ENCODE data around the gene APLN.

Gene APLN, protein sequence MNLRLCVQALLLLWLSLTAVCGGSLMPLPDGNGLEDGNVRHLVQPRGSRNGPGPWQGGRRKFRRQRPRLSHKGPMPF

DNA sequence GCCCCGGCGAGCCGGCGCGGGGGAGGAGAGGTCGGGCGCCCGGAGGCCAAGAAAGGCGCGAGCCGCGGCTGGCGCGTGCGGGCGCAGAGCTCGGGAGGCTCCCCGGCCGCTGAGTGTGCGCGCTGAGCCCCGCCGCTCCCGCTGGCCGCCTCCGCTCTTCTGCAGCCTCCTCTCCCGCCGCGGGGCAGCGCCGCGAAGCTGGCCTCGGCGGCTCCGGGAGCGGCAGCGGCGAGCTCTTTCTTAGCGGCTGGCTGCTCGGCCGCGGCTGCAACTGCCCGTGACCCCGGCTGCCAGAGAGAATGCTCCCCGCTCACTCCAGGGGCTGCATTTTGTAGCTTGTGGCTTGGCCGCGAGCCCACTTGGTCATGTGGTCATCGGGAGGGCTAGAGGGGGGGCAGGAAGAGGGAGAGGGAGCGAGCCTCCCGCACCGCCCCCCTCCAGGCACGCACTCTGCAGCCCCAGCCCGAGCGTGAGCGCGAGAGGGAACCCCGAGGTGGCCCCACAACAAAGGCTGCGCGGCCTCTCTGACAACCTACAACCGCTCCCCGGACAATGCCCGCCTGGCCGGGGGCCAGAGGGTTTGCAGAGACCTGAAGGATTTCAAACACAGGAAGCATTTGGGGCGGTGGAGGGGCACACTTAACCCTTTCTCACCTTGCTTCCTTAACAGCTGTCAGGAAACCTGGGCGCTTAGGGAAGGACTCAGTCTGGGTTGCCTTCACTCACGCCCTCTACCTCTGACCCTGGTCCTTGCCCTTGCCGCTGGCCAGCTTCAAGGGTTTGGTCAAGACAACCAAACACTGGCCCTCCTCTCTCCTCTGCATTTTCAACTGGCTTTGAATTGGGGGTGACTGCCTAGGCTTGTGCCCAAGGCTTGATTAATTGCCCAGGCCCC lies at the start of gene APLN:
Gene APLN (minus strand): TSS at position 305 of the 895 bp plus-strand sequence. CDS start 326 bp downstream, outside the sequence.
- DNase-seq, result no peak

- DNase-seq, result no peak
Observed at GRCh38 chrX:129704491-129704890, 49.7 kb upstream of the APLN start.

- no peak for DNase-seq
Observed at GRCh38 chrX:129701624-129702069, 46.9 kb upstream of the APLN start.

DNA sequence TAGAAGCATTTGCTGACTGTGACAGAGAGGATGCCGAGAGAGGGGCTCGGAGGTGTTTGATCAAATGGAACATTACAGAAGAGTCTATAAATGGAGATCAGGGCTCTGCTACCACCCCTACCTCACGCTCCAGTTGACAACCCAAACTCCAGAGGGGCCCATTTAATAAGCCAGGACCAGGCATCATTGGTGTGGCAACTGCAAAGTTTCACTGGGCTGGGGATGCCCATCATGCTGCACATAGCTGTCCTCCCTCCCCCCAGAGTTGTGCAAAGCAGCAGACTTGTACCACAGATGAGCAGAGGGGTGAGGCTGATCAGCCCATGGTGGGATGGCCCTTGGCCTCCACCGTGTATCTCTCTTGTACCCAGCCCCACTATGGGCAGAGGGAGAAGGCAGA lies 45.8 kb upstream of the APLN start:
- DNase-seq, result no peak

GRCh38 chrX:129698150-129698549 lies 43.4 kb upstream of the APLN start:
- no peak for DNase-seq

DNA sequence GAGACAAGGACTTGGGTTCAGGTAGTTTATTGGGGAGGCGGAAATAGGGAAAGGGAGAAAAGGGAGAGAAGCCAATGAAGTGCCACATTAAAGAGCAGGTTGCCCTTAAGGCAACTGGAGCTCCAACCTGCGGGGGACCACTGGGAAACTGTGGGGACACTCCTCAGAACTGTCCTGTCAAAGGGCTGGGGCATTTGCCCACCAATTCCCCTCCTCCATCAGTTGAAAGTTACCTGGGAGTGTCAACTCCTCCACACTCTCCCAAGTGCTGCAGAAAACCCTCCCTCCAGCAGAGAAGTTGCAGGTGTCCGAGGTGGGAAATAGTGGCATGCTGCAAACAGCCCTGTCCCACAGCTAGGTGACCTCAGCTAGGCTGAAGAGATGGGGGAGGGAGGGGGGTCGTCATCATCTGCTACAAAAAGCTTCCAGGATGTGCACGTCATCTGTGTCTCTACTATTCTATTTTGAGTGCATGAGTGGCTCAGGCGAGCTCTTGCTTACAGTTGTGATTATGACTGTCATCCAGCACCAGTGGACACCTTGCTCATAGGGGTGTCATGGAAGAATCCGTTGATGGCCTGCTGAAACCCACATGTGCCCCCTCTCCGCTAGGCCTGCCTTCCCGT lies 42.6 kb upstream of the APLN start:
- no peak for DNase-seq

DNA sequence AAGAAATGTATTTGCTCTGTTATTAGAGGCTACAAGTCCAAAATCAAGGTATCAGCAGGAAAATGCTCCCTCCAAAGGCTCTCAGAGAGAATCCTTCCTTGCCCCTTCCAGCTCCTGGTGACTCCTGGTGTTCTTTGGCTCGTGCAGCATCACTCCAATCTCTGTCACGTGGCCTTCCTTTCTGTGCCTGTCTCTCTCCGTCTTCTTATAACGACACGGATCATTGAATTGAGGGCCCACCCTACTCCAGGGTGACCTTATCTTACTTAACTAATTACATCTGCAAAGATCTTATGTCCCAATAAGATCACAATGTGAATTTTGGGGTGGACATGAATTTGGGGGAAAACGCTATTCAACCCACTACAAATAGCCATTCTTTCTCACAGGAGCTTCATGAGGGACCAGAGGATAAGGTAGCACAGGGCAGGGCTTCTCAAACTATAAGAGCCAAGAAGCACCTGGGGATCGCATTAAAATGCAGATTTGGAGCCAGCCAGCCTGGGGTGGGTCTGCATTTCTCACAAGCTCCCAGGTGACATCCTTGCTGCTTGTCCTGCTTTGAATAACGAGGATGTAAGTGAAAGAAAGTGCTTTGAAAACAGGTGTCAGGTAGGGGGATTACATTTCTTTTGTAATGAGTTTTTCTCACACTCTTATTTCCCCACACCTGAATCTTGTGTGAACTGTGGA lies 41.9 kb upstream of the APLN start:
- no peak for DNase-seq

GRCh38 chrX:129695937-129696336 lies 41.2 kb upstream of the APLN start:
- no peak for DNase-seq

GRCh38 chrX:129695535-129695934 lies 40.8 kb upstream of the APLN start:
- DNase-seq, result no peak

DNA sequence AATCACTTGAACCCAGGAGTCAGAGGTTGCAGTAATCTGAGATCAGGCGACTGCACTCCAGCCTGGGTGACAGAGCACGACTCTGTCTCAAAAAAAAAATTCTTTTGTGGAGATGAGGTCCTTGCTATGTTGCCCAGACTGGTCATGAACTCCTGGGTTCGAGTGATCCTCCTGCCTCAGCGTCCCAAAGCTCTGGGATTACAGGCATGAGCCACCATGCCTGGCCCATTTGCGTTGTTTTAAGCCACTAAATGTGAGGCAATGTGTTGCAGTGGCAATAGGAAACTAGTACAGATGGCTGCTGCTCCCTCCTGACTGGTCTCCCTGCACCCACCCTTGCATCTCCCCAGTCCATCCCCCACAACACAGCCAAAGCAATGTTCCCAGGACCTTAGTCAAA lies 40.0 kb upstream of the APLN start:
- DNase-seq, result no peak

- DNase-seq, result no peak
Observed at GRCh38 chrX:129693354-129693753, 38.6 kb upstream of the APLN start.

DNA sequence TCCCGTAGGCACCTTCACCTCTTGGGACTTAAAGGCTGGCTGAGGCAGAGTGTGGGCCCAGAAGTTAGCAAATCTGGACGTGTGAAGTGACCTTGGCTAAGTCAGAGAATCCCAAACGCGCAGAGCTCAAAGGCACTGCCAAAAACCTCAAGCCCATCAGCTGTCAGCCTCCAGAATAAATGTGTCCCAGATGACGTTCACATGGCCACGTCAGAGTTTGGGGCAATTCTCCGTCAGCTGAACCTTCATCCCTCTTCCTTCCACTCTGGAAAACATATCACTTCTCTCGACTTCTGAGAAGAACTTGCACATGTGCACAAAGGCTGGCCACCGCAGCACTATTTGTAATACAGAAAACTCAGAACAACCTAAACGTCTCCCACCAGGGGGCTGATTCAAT lies 35.7 kb upstream of the APLN start:
- DNase-seq, result no peak

DNA sequence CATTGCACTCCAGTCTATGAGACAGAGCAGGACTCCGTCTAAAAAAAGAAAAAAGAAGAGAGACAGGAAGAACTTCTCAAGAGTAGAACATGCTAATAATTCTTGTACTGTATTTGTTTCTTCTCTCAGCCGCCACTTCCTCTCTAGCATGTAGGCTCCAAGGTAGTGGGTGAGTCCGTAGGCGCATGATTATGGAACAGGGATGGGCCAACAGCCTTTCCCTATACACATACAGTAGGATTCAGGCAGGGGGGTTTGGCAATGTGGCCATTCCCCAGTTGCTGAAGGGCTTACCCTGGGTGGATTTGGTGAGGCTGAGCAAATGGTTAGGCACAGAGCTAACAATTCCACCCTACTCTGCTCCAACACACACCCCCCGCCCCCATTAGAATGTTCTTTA lies 35.0 kb upstream of the APLN start:
- no peak for DNase-seq

DNA sequence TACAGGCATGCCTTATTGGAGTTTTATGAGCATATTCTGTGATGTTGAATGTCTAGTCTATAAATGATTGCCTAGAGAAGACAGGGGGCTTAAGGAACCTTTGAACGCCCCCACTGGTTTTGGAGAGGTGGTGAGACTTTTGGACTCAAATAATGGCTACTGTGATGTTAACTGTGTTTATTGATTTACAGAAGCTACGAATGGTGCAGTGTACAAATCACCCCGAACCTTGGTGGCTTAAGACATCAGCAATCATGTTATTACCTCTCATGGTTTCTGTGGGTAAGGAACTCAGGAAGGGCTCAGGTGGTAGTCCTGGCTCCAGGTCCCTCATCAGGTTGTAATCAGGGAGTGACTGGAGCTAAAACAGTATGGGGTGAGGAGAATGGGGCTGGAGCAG lies 33.3 kb upstream of the APLN start:
- DNase-seq, result no peak

- DNase-seq, result no peak
Observed at GRCh38 chrX:129686422-129686948, 31.7 kb upstream of the APLN start.

GRCh38 chrX:129682979-129683378 lies 28.2 kb upstream of the APLN start:
- DNase-seq, result no peak

GRCh38 chrX:129679901-129680300 lies 25.1 kb upstream of the APLN start:
- DNase-seq, result no peak

GRCh38 chrX:129678614-129679195 lies 23.9 kb upstream of the APLN start:
- no peak for DNase-seq

GRCh38 chrX:129667412-129667811 lies 12.7 kb upstream of the APLN start:
- DNase-seq, result no peak

- DNase-seq, result no peak
Observed at GRCh38 chrX:129665916-129666644, 11.3 kb upstream of the APLN start.

GRCh38 chrX:129663171-129663570 lies 8.4 kb upstream of the APLN start:
- no peak for DNase-seq

DNA sequence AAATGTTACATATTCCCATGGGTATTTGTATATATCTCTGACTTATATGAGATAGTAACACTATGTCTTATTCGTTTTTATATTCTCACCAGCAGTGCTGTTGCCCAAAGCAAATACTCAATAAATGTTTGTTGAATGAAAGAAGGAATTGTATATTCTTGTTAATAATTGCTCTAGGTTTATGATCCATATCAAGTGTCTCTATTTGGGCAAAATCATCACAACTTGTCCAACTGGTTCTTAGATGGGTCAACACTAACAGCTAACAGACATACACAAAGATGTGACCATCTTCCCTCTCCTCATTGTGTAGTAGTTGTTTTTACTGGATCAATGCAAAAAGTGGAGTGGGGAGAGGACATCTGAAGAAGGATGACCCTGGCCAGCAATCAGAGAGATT lies 6.6 kb upstream of the APLN start:
- DNase-seq, result no peak
